HG02943 (cell line): ENCODE data around the gene PRMT7.

Experiments used
- ATAC-seq: cut with Tn5 transposase; IDR thresholded peaks from one replicate; pipeline ENCODE4 v1.9.1; 2021; ENCODE audit warnings: mild to moderate bottlenecking, low read depth, moderate library complexity; ENCODE audit not compliant: unreplicated experiment

The PRMT7 gene

GRCh38 chr16:68300734-68301459, 9.9 kb upstream of the PRMT7 start:
- ATAC-seq = no peak

- ATAC-seq = no peak
Observed at GRCh38 chr16:68306633-68307032, 4.2 kb upstream of the PRMT7 start.

- no peak for ATAC-seq
Observed at GRCh38 chr16:68309799-68310198, 1.0 kb upstream of the PRMT7 start.

- ATAC-seq = peak; percentile 30
Observed at GRCh38 chr16:68310437-68310773, 414 bp upstream of the PRMT7 start.

- ATAC-seq = no peak
Observed at GRCh38 chr16:68313116-68313515, 2.3 kb downstream of the PRMT7 start.

- no peak for ATAC-seq
Observed at GRCh38 chr16:68319185-68319908, 8.5 kb downstream of the PRMT7 start.

- no peak for ATAC-seq
Observed at GRCh38 chr16:68324336-68324735, 13.5 kb downstream of the PRMT7 start.

- ATAC-seq = no peak
Observed at GRCh38 chr16:68324780-68325357, 14.1 kb downstream of the PRMT7 start.

- ATAC-seq = no peak
Observed at GRCh38 chr16:68328151-68328859, 17.5 kb downstream of the PRMT7 start.

- ATAC-seq = no peak
Observed at GRCh38 chr16:68328860-68329390, 18.1 kb downstream of the PRMT7 start.

- no peak for ATAC-seq
Observed at GRCh38 chr16:68331879-68332410, 21.1 kb downstream of the PRMT7 start.

GRCh38 chr16:68332411-68333121, 21.7 kb downstream of the PRMT7 start:
- ATAC-seq = no peak

- ATAC-seq = no peak
Observed at GRCh38 chr16:68335175-68335574, 24.4 kb downstream of the PRMT7 start.

- ATAC-seq = no peak
Observed at GRCh38 chr16:68338326-68339119, 27.7 kb downstream of the PRMT7 start.

- no peak for ATAC-seq
Observed at GRCh38 chr16:68339214-68339613, 28.4 kb downstream of the PRMT7 start.

GRCh38 chr16:68342620-68343019, 31.8 kb downstream of the PRMT7 start:
- no peak for ATAC-seq

GRCh38 chr16:68343137-68343536, 32.3 kb downstream of the PRMT7 start:
- ATAC-seq = no peak

- ATAC-seq = no peak
Observed at GRCh38 chr16:68344252-68344651, 33.4 kb downstream of the PRMT7 start.

GRCh38 chr16:68345351-68345810, 34.6 kb downstream of the PRMT7 start:
- ATAC-seq = no peak
